Keratinocyte (primary cell): ENCODE results near the gene USP12. TPM values are rescaled to one million over a fixed set of nuclear protein-coding genes. Genes with fewer than 3 reads are reported as not detected.

Experiments used
- DNase-seq: peaks from one replicate; pipeline ENCODE4 v3.0.0-alpha.2; 2011; ENCODE audit warnings: low read depth, missing footprints, low spot score
- FAIRE-seq: peaks from 2 replicates; lab custom pipeline; 2011; peaks lifted over from hg19 to GRCh38; lab: Jason Lieb, UNC
- H2AFZ ChIP-seq: 2 replicates; pipeline ENCODE4 v1.6.0; 2012; ENCODE audit warnings: low read length, control low read depth, inconsistent platforms; ENCODE audit not compliant: control insufficient read depth
- H3K27ac ChIP-seq: 2 replicates; pipeline ENCODE4 v1.5.1; 2011; ENCODE audit warnings: low read length; ENCODE audit not compliant: control insufficient read depth, insufficient read depth
- H3K27me3 ChIP-seq: 3 replicates; pipeline ENCODE4 v1.6.0; 2011; ENCODE audit warnings: low read length; ENCODE audit not compliant: control insufficient read depth, insufficient read depth; ENCODE audit errors: extremely low read depth
- H3K36me3 ChIP-seq, 2 experiments: 2 replicates in 1 of 2; 3 replicates in 1 of 2; pipeline ENCODE4 v1.5.1; 2011; ENCODE audit warnings: low read length in 2 of 2, mild to moderate bottlenecking in 1 of 2; ENCODE audit not compliant: control insufficient read depth in 2 of 2, insufficient read depth in 2 of 2; ENCODE audit errors: extremely low read depth in 1 of 2
- H3K4me1 ChIP-seq: 3 replicates; pipeline ENCODE4 v1.5.1; 2011; ENCODE audit warnings: low read length; ENCODE audit not compliant: control insufficient read depth, insufficient read depth; ENCODE audit errors: extremely low read depth
- H3K4me2 ChIP-seq: 3 replicates; pipeline ENCODE4 v1.6.0; 2011; ENCODE audit warnings: low read depth, low read length; ENCODE audit not compliant: control insufficient read depth, insufficient read depth; ENCODE audit errors: extremely low read depth
- H3K4me3 ChIP-seq, 3 experiments: fragments of 200-600 bp in 1 of 3; sonication (generic) in 1 of 3; 2 replicates in 2 of 3; 3 replicates in 1 of 3; pipeline ENCODE4 v1.5.1; 2011 to 2016; ENCODE audit warnings: low read length in 3 of 3, mild to moderate bottlenecking in 3 of 3, control low read depth in 2 of 3, inconsistent platforms in 1 of 3, low read depth in 1 of 3, mixed read lengths in 1 of 3, mixed run types in 1 of 3, moderate library complexity in 1 of 3; ENCODE audit not compliant: control insufficient read depth in 2 of 3, insufficient read depth in 2 of 3; ENCODE audit errors: extremely low read depth in 1 of 3
- H3K79me2 ChIP-seq: 2 replicates; pipeline ENCODE4 v1.6.0; 2012; ENCODE audit warnings: low read length; ENCODE audit not compliant: control insufficient read depth, insufficient read depth
- H3K9ac ChIP-seq: 3 replicates; pipeline ENCODE4 v1.6.0; 2011; ENCODE audit warnings: low read length; ENCODE audit not compliant: control insufficient read depth, insufficient read depth; ENCODE audit errors: extremely low read depth
- H3K9me1 ChIP-seq: 3 replicates; pipeline ENCODE4 v1.6.0; 2011; ENCODE audit warnings: low read length; ENCODE audit not compliant: control insufficient read depth, insufficient read depth; ENCODE audit errors: extremely low read depth
- H3K9me3 ChIP-seq: 2 replicates; pipeline ENCODE4 v1.5.1; 2012; ENCODE audit warnings: low read depth, low read length; ENCODE audit not compliant: control insufficient read depth
- H4K20me1 ChIP-seq: 3 replicates; pipeline ENCODE4 v1.6.0; 2011; ENCODE audit warnings: low read length; ENCODE audit not compliant: control insufficient read depth, insufficient read depth; ENCODE audit errors: extremely low read depth
- EZH2 ChIP-seq: IDR thresholded peaks from one replicate; pipeline ENCODE4 v1.6.1; 2012; ENCODE audit warnings: inconsistent platforms, mild to moderate bottlenecking, low read length, moderate library complexity
- dilution Hi-C: fragments of 300-500 bp; cut with MboI; formaldehyde crosslinking; loops from one replicate; pipeline ENCODE4 v1.7.0; 2020; ENCODE audit warnings: low sequenced_read_pairs; ENCODE audit not compliant: extremely low pct_ligation_motif_present
- polyA plus RNA-seq, 5 experiments: library from polyadenylated mRNA; depleted of rRNA in 3 of 5; stranded (reverse) in 3 of 5; stranded (forward) in 1 of 5; unstranded in 1 of 5; fragments of >200 nt; gene quantifications; 1 replicate in 1 of 5; 2 replicates in 3 of 5; 3 replicates in 1 of 5; pipeline versions ENCODE4 v1.2.1 to v1.2.3, GENCODE V29; 2011 to 2012; ENCODE audit warnings: missing spikeins in 2 of 5, low read depth in 1 of 5, low replicate concordance in 1 of 5
- TF ChIP-seq, protein P1 (sequence below), 3 experiments: IDR thresholded peaks in 1 of 3; conservative IDR thresholded peaks in 1 of 3; optimal IDR thresholded peaks in 1 of 3; 2 replicates in 2 of 3; 3 replicates in 1 of 3; pipeline versions ENCODE3 to v1.5.1; 2011; ENCODE audit warnings: low read length in 3 of 3, mild to moderate bottlenecking in 3 of 3, moderate library complexity in 2 of 3, control low read depth in 1 of 3, inconsistent platforms in 1 of 3; ENCODE audit not compliant: insufficient read depth in 2 of 3; ENCODE audit errors: extremely low read depth in 1 of 3

The USP12 gene
- polyA plus RNA-seq, 1 donor (not counting 4 experiments of a cell fraction or from before 2014, with no cell fraction given) = 20.7 TPM

- Histone ChIP-seq H3K4me1 (no peaks in the 10 kb centered on the region), H3K9ac (no peak overlapping the region), H3K9me3 (no peaks in the 10 kb centered on the region), H3K36me3 (peaks cover 0 to 4% of the 10 kb centered on the region in 2 experiments), H3K4me3 (no peak overlapping the region), H3K27me3 (no peaks in the 10 kb centered on the region), H3K27ac (no peak overlapping the region), H4K20me1 (no peaks in the 10 kb centered on the region), H3K4me2 (no peak overlapping the region), H3K9me1 (no peaks in the 10 kb centered on the region), H2AFZ (no peak overlapping the region), H3K79me2 (no peaks in the 10 kb centered on the region)
- DNase-seq (no peak), FAIRE-seq (no peak)
- TF ChIP-seq, protein P1, sequence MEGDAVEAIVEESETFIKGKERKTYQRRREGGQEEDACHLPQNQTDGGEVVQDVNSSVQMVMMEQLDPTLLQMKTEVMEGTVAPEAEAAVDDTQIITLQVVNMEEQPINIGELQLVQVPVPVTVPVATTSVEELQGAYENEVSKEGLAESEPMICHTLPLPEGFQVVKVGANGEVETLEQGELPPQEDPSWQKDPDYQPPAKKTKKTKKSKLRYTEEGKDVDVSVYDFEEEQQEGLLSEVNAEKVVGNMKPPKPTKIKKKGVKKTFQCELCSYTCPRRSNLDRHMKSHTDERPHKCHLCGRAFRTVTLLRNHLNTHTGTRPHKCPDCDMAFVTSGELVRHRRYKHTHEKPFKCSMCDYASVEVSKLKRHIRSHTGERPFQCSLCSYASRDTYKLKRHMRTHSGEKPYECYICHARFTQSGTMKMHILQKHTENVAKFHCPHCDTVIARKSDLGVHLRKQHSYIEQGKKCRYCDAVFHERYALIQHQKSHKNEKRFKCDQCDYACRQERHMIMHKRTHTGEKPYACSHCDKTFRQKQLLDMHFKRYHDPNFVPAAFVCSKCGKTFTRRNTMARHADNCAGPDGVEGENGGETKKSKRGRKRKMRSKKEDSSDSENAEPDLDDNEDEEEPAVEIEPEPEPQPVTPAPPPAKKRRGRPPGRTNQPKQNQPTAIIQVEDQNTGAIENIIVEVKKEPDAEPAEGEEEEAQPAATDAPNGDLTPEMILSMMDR (optimal IDR thresholded peaks at IDR 0.05 in 1 of 3, IDR thresholded peaks at IDR 0.05 in 1 of 3, conservative IDR thresholded peaks at IDR 0.05 in 1 of 3; ENCODE audit: extremely low read depth in 1 of 3, insufficient read depth in 2 of 3, low read length in 3 of 3) = no peak
- TF ChIP-seq EZH2 = no peak
- dilution Hi-C loops = no loop called here
Observed at GRCh38 chr13:27080018-27080948, 91.3 kb downstream of the USP12 start.

- H3K9me1 ChIP-seq = no peaks in the 10 kb centered on the region
- H3K4me2 ChIP-seq = no peak overlapping the region
- peaks cover 0 to 4% of the 10 kb centered on the region in 2 experiments for H3K36me3 ChIP-seq
- no peak overlapping the region for H3K9ac ChIP-seq
- TF ChIP-seq, protein P1 (optimal IDR thresholded peaks at IDR 0.05 in 1 of 3, IDR thresholded peaks at IDR 0.05 in 1 of 3, conservative IDR thresholded peaks at IDR 0.05 in 1 of 3; ENCODE audit: extremely low read depth in 1 of 3, insufficient read depth in 2 of 3, low read length in 3 of 3) = no peak
- TF ChIP-seq EZH2 = no peak
- no peaks in the 10 kb centered on the region for H3K4me1 ChIP-seq
- no peaks in the 10 kb centered on the region for H3K79me2 ChIP-seq
- no peak overlapping the region for H2AFZ ChIP-seq
- H3K4me3 ChIP-seq = no peak overlapping the region
- DNase-seq (no peak), FAIRE-seq (no peak)
- H3K9me3 ChIP-seq = no peaks in the 10 kb centered on the region
- H4K20me1 ChIP-seq = no peaks in the 10 kb centered on the region
- dilution Hi-C loops = no loop called here
- H3K27me3 ChIP-seq = no peaks in the 10 kb centered on the region
- H3K27ac ChIP-seq = no peak overlapping the region
Observed at GRCh38 chr13:27079421-27079958, 92.1 kb downstream of the USP12 start.
